Prostate gland (tissue), 2 donors: ENCODE data around the gene ESPN. TPM values are rescaled to one million over a fixed set of nuclear protein-coding genes. Genes with fewer than 3 reads are reported as not detected.
"Not testable (repeated sequence)": the region's sequence is repeated elsewhere in the genome, so short reads cannot be mapped to it uniquely, and the experiment has no call there.

Experiments used
- DNase-seq: peaks from one replicate; pipeline ENCODE4 v3.0.0-alpha.2; 2019; ENCODE audit warnings: low spot score
- H3K27ac ChIP-seq, 2 donors: fragments of 200-600 bp; sonication (generic); 2 replicates each; pipeline ENCODE4 v1.5.1; 2017 to 2019
- H3K27me3 ChIP-seq: fragments of 200-600 bp; sonication (generic); replicated peaks from 2 replicates; pipeline ENCODE4 v1.5.1; 2019; ENCODE audit not compliant: insufficient read depth
- H3K36me3 ChIP-seq, 2 donors: fragments of 200-600 bp; sonication (generic); 1 replicate in 1 of 2; 2 replicates in 1 of 2; pipeline versions ENCODE4 v1.5.1 to v1.8.1; 2017 to 2019
- H3K4me1 ChIP-seq: fragments of 200-600 bp; sonication (generic); replicated peaks from 2 replicates; pipeline ENCODE4 v1.5.1; 2019
- H3K4me3 ChIP-seq, 2 donors: fragments of 200-600 bp; sonication (generic); 2 replicates each; pipeline ENCODE4 v1.5.1; 2017 to 2019
- H3K9me3 ChIP-seq: fragments of 200-600 bp; sonication (generic); 2 replicates; pipeline ENCODE4 v1.5.1; 2017
- POLR2A ChIP-seq: fragments of 450-650 bp; IDR thresholded peaks from one replicate; pipeline ENCODE4 v1.6.1; 2016; ENCODE audit warnings: antibody characterized with exemption, mild to moderate bottlenecking
- POLR2AphosphoS5 ChIP-seq: sonication (generic); formaldehyde crosslinking; IDR thresholded peaks from one replicate; pipeline ENCODE4 v1.6.1; 2017; ENCODE audit warnings: antibody characterized with exemption
- WGBS: methylation state at CpG from one replicate; pipeline ENCODE4 v1.1.5; 2018; 5-methylcytosine and 5-hydroxymethylcytosine counted together
- intact Hi-C: fragments of 100-400 bp; cut with DNase I; formaldehyde crosslinking; loops from one replicate; pipeline ENCODE4 v1.14.2; 2022
- total RNA-seq, 2 donors: library from RNA; depleted of rRNA; stranded (reverse); fragments of >200 nt; gene quantifications; one replicate each; pipeline ENCODE4 v1.1.0, GENCODE V29; 2016
- TF ChIP-seq, protein P1 (sequence below), 4 experiments: fragments of 200-600 bp in 2 of 4; fragments of 450-650 bp in 2 of 4; sonication (generic) in 2 of 4; IDR thresholded peaks; 1 replicate in 3 of 4; 2 replicates in 1 of 4; pipeline ENCODE4 v1.5.1; 2016 to 2019; ENCODE audit warnings: antibody characterized with exemption in 4 of 4, mild to moderate bottlenecking in 2 of 4, moderate library complexity in 2 of 4

Gene ESPN
- total RNA-seq, 2 donors from 2014 or later = 19.7 to 257 TPM

DNA sequence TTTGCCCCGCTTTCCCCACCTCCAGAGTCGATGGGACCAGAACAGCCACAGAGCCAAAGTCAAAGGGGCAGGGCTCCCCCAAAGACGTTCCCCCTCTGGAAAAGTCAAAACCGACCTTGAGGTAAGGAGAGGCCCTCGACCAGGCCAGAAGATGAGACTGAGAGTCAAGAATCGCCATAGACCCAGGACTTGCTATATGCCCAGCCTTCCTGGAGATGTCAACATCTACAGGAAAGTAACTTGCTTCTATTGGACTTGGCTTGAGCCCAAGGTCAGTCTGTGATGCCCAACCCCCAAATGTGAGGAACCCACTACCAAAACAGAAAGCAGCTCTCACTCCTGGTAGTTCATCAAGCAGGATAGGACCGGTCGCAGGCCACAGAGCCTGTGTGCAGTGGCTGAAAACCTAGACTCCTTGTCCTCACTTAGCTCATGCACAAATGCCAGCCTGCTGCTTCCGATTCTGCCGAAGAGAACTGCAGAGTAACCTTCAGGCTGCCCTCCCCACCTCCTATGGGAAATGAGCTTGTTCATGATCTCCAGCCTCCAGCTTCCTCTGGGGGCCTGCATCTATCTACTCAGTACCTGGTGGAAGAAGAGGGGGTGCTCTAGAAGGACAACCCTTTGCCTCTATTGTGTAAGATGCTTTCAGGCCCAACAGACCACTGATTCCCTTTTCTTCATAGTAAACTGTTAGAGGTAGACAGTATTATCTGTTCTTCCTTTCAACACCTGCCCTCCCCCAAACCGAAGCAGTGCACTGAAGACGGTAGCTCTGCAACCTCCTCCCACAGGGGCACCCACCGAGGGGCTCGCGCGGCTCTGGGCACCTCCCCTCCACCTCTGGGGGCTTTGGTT is 32.4 kb upstream of the ESPN start:
- DNase-seq = no peak
- TF ChIP-seq POLR2A (no peak), POLR2AphosphoS5 (no peak)
- TF ChIP-seq, protein P1, sequence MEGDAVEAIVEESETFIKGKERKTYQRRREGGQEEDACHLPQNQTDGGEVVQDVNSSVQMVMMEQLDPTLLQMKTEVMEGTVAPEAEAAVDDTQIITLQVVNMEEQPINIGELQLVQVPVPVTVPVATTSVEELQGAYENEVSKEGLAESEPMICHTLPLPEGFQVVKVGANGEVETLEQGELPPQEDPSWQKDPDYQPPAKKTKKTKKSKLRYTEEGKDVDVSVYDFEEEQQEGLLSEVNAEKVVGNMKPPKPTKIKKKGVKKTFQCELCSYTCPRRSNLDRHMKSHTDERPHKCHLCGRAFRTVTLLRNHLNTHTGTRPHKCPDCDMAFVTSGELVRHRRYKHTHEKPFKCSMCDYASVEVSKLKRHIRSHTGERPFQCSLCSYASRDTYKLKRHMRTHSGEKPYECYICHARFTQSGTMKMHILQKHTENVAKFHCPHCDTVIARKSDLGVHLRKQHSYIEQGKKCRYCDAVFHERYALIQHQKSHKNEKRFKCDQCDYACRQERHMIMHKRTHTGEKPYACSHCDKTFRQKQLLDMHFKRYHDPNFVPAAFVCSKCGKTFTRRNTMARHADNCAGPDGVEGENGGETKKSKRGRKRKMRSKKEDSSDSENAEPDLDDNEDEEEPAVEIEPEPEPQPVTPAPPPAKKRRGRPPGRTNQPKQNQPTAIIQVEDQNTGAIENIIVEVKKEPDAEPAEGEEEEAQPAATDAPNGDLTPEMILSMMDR (IDR thresholded peaks at IDR 0.05) = no peak
- Histone ChIP-seq H3K27me3 (no peaks in the 10 kb centered on the region), H3K4me1 (peaks cover 4% of the 10 kb centered on the region), H3K4me3 (peak overlapping the region; percentile 59 to 77), H3K9me3 (no peaks in the 10 kb centered on the region), H3K27ac (no peak overlapping the region), H3K36me3 (no peaks in the 10 kb centered on the region)
- intact Hi-C loops = loop anchor here (5.0 kb wide), 2 partner anchors 45 to 145 kb away; no protein-coding TSS in a partner anchor
- 50% methylated on average over 16 of the region's 16 CpGs for WGBS

DNA sequence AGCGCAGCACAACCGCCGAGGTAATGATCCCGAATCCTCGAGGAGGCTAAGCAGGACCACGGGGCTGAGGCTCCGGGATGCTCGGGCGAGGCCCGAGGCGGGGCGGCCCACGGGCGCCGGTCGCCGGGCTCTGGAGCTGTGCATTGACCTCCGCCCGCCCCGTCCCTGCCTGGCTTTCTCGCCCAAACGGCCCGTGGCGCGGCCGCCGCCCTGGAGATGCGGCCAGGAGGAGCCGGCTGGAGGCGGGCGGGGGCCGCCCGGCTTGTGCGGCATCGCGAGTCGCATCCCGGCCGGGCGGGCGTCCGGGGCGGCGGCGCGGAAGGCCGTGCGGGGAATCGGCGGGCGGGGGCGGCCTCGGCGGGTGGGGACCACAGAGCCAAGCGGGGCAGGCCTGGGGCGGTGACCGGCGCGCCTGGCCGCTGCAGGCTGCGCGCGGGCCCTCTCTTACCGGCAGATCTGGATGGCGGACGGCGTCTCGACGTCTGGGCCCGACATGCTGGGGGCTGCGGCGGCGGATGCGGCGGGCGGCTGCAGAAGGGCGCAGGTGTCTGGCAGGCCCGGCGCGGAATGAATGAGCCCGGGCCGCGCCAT is 31.7 kb upstream of the ESPN start:
- WGBS = 2% methylated on average over 70 of the region's 83 CpGs
- no peaks in the 10 kb centered on the region for H3K9me3 ChIP-seq
- H3K27ac ChIP-seq = peak overlapping the region; percentile 97 to 98
- peak overlapping the region; percentile 59 to 77 for H3K4me3 ChIP-seq
- no peaks in the 10 kb centered on the region for H3K36me3 ChIP-seq
- no peak for DNase-seq
- intact Hi-C loops = loop anchor here (5.0 kb wide), 2 partner anchors 46 to 146 kb away; no protein-coding TSS in a partner anchor
- no peaks in the 10 kb centered on the region for H3K27me3 ChIP-seq
- TF ChIP-seq, protein P1 (IDR thresholded peaks at IDR 0.05) = no peak
- TF ChIP-seq POLR2A = no peak
- no peak for TF ChIP-seq POLR2AphosphoS5
- peaks cover 4% of the 10 kb centered on the region for H3K4me1 ChIP-seq

DNA sequence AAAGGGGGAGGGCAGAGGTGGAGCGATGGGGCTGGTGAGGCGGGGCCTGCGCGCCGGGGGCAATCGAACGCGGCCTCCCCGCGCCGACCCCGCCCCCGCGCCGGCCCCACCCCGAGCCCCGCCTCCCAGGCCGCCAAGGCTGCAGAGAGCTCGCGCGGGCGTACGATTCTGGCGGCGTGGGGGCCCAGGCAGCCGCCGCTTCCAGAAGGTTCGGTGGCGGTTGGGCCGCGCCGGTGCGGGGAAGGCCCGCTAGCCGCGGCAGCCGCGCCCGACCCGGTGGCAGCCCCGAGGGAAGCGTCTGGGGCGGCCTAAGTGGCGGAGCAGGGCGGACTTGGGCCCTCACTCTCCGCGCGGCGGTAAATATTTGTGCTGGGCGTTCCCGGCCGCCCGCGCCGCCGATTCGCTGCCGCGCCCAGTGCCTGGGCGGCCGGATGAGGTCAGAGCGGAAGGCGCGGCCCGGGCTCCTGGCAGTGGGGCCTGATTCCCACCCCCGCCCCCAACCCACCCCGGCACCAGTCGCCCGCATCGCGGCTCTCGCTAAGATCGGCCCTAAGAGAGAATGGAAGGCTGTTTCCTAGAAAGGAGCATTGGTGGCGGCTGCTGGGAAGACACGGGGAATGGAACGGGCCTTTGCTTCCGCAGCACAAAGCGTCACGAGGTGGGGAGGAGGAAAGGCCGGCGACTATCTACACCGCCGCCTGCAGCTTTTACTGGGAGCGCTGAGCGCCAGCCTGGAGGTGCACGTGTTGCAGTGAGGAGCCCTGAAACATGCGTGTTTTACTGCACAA is 31.0 kb upstream of the ESPN start, which contains the start of gene ACOT7:
ACOT7 (minus strand) TSS at position 368 of the 788 bp plus-strand sequence. CDS start 368 bp downstream, outside the sequence.
- DNase-seq = peak; percentile 88
- Histone ChIP-seq H3K9me3 (no peaks in the 10 kb centered on the region), H3K27me3 (no peaks in the 10 kb centered on the region), H3K4me3 (peak within 1 kb of the TSS; percentile 59 to 77), H3K27ac (peak within 1 kb of the TSS; percentile 97 to 98), H3K4me1 (peaks cover 4% of the 10 kb centered on the region), H3K36me3 (no peaks in the 10 kb centered on the region)
- intact Hi-C loops = loop anchor here (5.0 kb wide), 2 partner anchors 46 to 146 kb away; no protein-coding TSS in a partner anchor
- TF ChIP-seq POLR2A = peak; percentile 76
- peak; percentile 32 for TF ChIP-seq POLR2AphosphoS5
- TF ChIP-seq, protein P1 (IDR thresholded peaks at IDR 0.05) = peak in 3 of 4 experiments; percentile 19 to 49 (median 39)
- 0% methylated on average over 28 of the region's 87 CpGs for WGBS

DNA sequence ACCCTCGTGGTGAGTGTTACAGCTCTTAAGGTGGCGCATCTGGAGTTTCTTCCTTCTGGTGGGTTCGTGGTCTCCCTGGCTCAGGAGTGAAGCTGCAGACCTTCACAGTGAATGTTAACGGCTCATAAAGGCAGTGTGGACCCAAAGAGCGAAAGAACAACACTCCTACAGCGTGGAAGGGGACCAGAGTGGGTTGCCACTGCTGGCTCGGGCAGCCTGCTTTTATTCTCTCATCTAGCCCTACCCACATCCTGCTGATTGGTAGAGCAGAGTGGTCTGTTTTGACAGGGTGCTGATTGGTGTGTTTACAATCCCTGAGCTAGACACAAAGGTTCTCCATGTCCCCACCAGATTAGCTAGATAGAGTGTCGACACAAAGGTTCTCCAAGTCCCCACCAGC is 29.4 kb upstream of the ESPN start:
- H3K4me3 ChIP-seq, H3K27me3 ChIP-seq, H3K36me3 ChIP-seq, DNase-seq, H3K27ac ChIP-seq, H3K4me1 ChIP-seq, H3K9me3 ChIP-seq, intact Hi-C loops: not testable (repeated sequence)
- 95% methylated on average over 8 of the region's 8 CpGs for WGBS

DNA sequence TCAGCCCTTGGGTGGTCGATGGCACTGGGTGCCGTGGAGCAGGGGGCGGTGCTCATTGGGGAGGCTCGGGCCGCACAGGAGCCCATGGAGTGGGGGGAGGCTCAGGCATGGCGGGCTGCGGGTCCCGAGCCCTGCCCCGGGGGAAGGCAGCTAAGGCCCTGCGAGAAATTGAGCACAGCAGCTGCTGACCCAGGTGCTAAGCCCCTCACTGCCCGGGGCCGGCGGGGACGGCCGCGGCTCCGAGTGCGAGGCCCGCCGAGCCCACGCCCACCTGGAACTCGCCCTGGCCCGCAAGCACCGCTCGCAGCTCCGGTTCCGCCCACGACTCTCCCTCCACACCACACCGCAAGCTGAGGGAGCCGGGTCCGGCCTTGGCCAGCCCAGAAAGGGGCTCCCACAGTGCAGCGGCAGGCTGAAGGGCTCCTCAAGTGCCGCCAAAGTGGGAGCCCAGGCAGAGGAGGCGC is 28.8 kb upstream of the ESPN start:
- H3K4me1 ChIP-seq, H3K9me3 ChIP-seq, H3K27me3 ChIP-seq, H3K36me3 ChIP-seq, H3K27ac ChIP-seq, H3K4me3 ChIP-seq, DNase-seq, intact Hi-C loops: not testable (repeated sequence)
- WGBS = 93% methylated on average over 24 of the region's 34 CpGs
